D721Med (cell line): ENCODE results near the gene TF.

ENCODE experiments used
- DNase-seq: peaks from one replicate; pipeline ENCODE4 v3.0.0; 2011; ENCODE audit warnings: low spot score; ENCODE audit not compliant: insufficient read length
- FAIRE-seq: peaks from 2 replicates; lab custom pipeline; 2011; peaks lifted over from hg19 to GRCh38; lab: Jason Lieb, UNC
- CTCF ChIP-seq: IDR thresholded peaks from 2 replicates; pipeline ENCODE4 v1.5.1; 2012; ENCODE audit warnings: mild to moderate bottlenecking, control low read depth; ENCODE audit not compliant: insufficient read depth; ENCODE audit errors: missing control alignments

The TF gene

GRCh38 chr3:133706033-133706432, 40.2 kb upstream of the TF start:
- TF ChIP-seq CTCF, result no peak
- DNase-seq, result no peak
- FAIRE-seq, result no peak

- no peak for FAIRE-seq
- DNase-seq, result no peak
- no peak for TF ChIP-seq CTCF
Measured at GRCh38 chr3:133709139-133709750, 36.9 kb upstream of the TF start.

GRCh38 chr3:133711013-133711412, 35.2 kb upstream of the TF start:
- TF ChIP-seq CTCF, result no peak
- FAIRE-seq, result no peak
- DNase-seq, result no peak

GRCh38 chr3:133712017-133712416, 34.2 kb upstream of the TF start:
- no peak for TF ChIP-seq CTCF

DNA sequence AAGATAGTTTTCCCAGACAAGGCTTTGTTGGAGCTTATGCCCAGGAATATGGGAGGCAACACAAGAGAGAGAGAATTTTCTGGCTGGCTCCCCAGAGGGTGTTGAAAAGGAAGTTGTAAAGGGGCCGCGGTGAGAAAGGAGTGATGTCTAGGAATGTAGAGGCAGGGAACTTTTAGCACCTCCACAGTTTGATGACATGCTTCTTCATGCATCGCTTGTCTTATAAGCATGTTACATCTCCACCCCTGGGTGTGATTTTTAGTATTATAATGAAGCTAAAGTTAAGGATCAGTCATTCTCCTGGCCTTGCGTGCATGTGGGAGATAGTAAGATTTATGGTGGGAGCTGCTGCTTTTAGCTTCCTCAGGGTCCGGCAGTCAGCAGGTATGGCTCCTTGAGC, 32.8 kb upstream of the TF start:
- FAIRE-seq (no peak), DNase-seq (no peak)
- TF ChIP-seq CTCF, result no peak

More at GRCh38 chr3:133712017-133712416, 34.2 kb upstream of the TF start:
- DNase-seq (no peak), FAIRE-seq (no peak)

DNA sequence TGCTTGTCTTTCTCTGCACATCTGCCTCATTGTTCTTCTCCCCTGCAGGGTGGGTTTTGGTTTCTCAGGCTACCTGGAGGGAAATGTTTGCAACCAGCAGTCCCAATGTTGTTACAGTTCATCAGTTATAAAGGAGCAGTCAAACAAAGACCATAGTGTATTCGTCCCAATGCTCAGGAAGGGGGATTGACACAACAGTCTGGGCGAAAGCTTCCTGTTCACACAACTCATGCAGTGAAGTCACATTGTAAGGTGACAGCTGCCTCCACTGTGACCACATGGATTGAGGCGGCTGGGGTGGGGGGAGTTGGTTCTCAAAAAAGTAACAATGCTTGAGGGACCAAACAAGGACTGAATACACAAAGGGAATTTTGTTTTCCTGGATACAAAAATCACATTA, 28.8 kb upstream of the TF start:
- no peak for TF ChIP-seq CTCF
- DNase-seq (no peak), FAIRE-seq (no peak)

DNA sequence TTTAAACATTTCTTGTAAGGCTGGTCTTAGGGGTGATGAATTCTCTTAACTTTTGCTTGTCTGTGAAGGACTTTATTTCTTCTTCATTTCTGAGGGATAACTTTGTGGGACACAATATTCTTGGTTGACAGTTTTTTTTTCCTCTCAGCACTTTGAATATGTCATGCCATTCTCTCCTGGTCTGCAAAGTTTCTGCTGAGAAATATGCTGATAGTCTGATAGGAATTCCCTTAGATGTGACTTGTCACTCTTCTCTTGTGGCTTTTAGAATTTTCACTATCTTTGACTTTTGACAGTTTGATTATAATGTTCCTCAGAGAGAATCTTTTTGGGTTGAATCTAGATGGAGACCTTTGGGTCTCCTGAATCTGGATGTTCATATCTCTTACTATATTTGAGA, 23.3 kb upstream of the TF start:
- TF ChIP-seq CTCF, result no peak

More for the DNA sequence above, 23.3 kb upstream of the TF start:
- FAIRE-seq, result no peak
- no peak for DNase-seq
